Mononuclear cell (primary cell): ENCODE measurements around the gene WDHD1. TPM values are rescaled to one million over a fixed set of nuclear protein-coding genes. Genes with fewer than 3 reads are reported as not detected.
"Not testable (repeated sequence)": the region's sequence is repeated elsewhere in the genome, so short reads cannot be mapped to it uniquely, and the experiment has no call there.

Experiments
- H3K27me3 ChIP-seq: 2 replicates; pipeline ENCODE4 v1.6.0; 2011; ENCODE audit warnings: low read length, control low read depth; ENCODE audit not compliant: insufficient read depth
- H3K4me1 ChIP-seq: 2 replicates; pipeline ENCODE4 v1.5.1; 2011; ENCODE audit warnings: mild to moderate bottlenecking, low read length, control low read depth; ENCODE audit not compliant: insufficient read depth
- H3K4me3 ChIP-seq: 2 replicates; pipeline ENCODE4 v1.5.1; 2011; ENCODE audit warnings: mild to moderate bottlenecking, low read length, moderate library complexity
- H3K9me3 ChIP-seq: 2 replicates; pipeline ENCODE4 v1.5.1; 2011; ENCODE audit warnings: low read depth, mild to moderate bottlenecking, control low read depth, low read length
- total RNA-seq: library from RNA; depleted of rRNA; stranded (reverse); fragments of >200 nt; gene quantifications from one replicate; pipeline ENCODE4 v1.2.3, GENCODE V29; 2012

The WDHD1 gene
- total RNA-seq, 1 donor = 2.1 TPM

DNA sequence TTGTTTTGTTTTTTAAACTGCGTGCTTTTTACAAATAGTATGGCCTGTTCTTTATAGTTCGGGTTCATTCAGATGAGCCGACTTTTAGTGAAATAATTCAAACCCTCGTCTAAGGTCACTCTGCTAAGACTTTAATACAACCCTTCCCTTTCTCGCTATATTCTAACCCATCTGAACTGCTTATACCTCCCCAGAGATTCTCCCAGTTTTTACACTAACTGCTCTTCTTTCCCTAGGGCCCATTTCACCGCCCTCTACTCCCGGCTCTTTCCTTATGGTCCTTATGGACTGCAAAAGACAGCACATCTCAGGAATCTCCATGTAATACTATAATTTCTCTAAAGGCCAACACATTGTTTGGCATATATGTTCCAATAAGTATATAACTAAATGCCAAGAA, 26.6 kb upstream of the WDHD1 start:
- peaks cover 27% of the 10 kb centered on the region for H3K4me1 ChIP-seq
- no peaks in the 10 kb centered on the region for H3K27me3 ChIP-seq
- no peaks in the 10 kb centered on the region for H3K9me3 ChIP-seq
- no peak overlapping the region for H3K4me3 ChIP-seq

GRCh38 chr14:55053018-55053417, 26.1 kb upstream of the WDHD1 start:
- Histone ChIP-seq H3K4me1 (peaks cover 27% of the 10 kb centered on the region), H3K9me3 (no peaks in the 10 kb centered on the region), H3K27me3 (no peaks in the 10 kb centered on the region), H3K4me3 (no peak overlapping the region)

DNA sequence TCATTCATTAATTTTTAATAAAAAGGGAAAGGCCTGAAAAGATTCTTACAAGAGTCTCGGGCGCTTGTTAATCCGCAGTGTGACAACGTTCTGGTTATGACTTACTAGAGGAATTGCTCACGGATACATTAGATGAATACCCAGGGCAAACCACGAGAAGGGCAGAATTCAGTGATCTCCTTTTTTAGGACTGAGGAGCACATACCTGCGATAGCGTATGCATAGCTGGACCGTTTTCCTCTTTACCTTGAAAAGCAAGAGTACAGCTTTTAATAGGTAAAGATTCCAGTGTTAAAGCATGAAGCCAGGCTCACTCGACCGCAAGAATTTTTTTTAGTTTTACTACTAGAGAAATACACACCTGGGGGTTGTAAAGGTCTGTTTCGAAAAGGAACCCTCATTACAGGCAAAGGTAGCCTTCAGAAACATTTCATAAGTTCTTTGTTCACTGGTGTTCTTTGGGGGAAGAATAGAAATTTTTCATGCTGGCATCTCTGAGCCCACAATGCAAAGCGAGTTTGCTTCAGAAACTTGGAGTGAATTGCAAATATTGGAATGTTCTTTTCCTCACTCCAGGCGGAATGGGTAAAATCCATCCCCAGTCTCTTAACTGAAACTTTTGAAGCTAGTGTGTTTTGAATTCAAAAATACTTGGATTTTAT, 25.5 kb upstream of the WDHD1 start:
- Histone ChIP-seq H3K9me3 (no peaks in the 10 kb centered on the region), H3K4me3 (peak overlapping the region; percentile 98), H3K4me1 (peaks cover 27% of the 10 kb centered on the region), H3K27me3 (no peaks in the 10 kb centered on the region)

GRCh38 chr14:55051423-55052268, 24.7 kb upstream of the WDHD1 start, which contains the start of gene MAPK1IP1L:
MAPK1IP1L (plus strand) TSS chr14:55051647; CDS start chr14:55061684, 10,037 bp downstream.
- Histone ChIP-seq H3K27me3 (no peaks in the 10 kb centered on the region), H3K4me3 (peak within 1 kb of the TSS; percentile 98), H3K4me1 (peaks cover 27% of the 10 kb centered on the region)

GRCh38 chr14:55051165-55051422, 24.2 kb upstream of the WDHD1 start:
- Histone ChIP-seq H3K4me1 (peaks cover 27% of the 10 kb centered on the region), H3K9me3 (no peaks in the 10 kb centered on the region), H3K4me3 (peak overlapping the region; percentile 98), H3K27me3 (no peaks in the 10 kb centered on the region)

More at GRCh38 chr14:55051423-55052268, 24.7 kb upstream of the WDHD1 start, which contains the start of gene MAPK1IP1L:
- H3K9me3 ChIP-seq = no peaks in the 10 kb centered on the region

- Histone ChIP-seq H3K4me3 (no peak overlapping the region), H3K4me1 (peaks cover 22% of the 10 kb centered on the region), H3K27me3 (no peaks in the 10 kb centered on the region), H3K9me3 (no peaks in the 10 kb centered on the region)
Measured at GRCh38 chr14:55048900-55049436, 22.1 kb upstream of the WDHD1 start.

DNA sequence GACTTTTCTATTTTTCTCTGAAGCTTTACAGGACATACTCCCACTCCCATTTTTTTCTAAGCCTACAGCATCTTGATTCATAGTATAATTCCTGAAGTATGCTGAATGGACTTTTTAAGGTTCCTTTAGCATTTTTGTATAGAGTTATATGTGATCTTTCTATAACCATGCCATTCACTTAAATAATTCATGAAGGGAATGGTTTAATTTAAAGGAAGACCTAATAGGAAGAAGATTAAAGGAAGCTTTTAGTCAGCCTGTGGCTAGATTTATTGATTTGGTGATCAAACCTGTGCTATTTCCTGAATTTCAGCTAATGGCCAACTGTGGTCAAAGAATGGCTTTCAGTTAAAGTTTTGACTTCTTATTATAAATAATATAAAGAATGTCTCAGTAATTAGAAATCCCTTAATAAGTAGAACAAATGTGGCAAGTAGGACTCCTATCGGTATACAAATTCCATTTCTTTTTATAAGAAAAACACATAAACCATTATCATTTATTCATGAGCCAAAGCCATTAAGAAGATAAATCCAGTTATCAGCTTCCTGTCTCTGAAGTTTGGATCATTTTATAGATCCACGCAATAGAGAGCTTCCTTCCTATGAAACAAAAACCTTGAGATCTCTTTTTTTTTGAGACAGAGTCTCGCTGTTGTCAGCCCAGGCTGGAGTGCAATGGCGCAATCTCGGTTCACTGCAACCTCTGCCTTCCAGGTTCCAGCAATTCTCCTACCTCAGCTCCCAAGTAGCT, 20.6 kb upstream of the WDHD1 start:
- peaks cover 11% of the 10 kb centered on the region for H3K4me1 ChIP-seq
- no peaks in the 10 kb centered on the region for H3K9me3 ChIP-seq
- no peak overlapping the region for H3K4me3 ChIP-seq
- H3K27me3 ChIP-seq = no peaks in the 10 kb centered on the region

DNA sequence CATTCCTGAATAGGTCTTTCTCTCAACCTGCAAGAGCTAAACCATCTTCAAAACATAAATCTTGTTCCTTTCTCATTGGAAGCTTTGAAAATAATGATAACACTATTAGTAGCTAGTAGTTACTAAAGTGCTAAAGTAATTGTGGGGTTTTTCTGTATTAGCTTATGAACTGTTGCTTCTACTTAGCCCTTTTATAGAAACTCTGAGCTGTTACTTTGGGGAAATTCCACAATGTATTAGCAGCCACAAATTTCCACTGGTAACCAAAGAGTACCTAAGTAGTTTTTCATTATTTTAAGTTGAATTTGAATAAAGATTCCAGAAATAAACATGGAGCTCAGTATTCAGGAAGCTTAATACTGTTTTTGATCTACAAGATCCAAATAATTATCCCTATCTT, 18.2 kb upstream of the WDHD1 start:
- no peaks in the 10 kb centered on the region for H3K27me3 ChIP-seq
- H3K4me1 ChIP-seq = no peaks in the 10 kb centered on the region
- no peaks in the 10 kb centered on the region for H3K9me3 ChIP-seq
- H3K4me3 ChIP-seq = no peak overlapping the region

DNA sequence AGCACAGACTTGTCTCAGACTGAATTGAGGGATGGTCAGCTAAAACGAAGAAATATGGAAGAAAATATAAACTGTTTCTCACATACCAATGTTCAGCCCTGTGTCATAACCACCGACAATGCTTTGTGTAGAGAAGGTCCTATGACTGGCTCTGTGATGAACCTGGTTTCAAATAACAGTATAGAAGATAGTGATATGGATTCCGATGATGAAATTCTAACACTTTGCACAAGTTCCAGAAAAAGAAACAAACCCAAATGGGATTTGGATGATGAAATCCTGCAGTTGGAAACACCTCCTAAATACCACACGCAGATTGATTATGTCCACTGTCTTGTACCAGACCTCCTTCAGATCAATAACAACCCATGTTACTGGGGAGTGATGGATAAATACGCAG, 16.6 kb upstream of the WDHD1 start:
- Histone ChIP-seq H3K4me1 (no peaks in the 10 kb centered on the region), H3K27me3 (no peaks in the 10 kb centered on the region), H3K9me3 (no peaks in the 10 kb centered on the region), H3K4me3 (no peak overlapping the region)

DNA sequence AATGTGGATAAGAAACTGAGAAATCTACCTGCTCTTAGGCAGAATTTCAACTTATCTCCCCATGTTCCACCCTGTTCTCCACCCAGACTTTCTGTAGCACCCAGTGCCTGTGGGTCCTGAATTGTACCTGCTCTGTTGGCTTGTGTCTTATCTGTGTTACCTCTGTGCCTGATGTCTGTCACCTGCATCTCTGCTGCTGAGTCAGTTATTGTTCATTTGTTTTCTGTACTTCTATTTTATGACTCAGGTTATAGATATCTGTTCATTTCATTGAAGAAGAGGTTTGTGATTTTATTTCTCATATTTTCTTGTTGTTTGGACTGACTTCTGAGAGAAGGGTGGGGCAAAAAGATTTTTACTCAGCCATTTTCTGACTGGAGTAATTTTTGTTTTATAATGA, 11.8 kb upstream of the WDHD1 start:
- Histone ChIP-seq H3K27me3 (no peaks in the 10 kb centered on the region), H3K9me3 (no peaks in the 10 kb centered on the region), H3K4me1 (no peaks in the 10 kb centered on the region), H3K4me3 (no peak overlapping the region)

GRCh38 chr14:55037995-55038394, 11.1 kb upstream of the WDHD1 start:
- H3K4me1 ChIP-seq, H3K9me3 ChIP-seq: not testable (repeated sequence)

GRCh38 chr14:55031190-55031589, 4.3 kb upstream of the WDHD1 start:
- Histone ChIP-seq H3K4me3 (no peak overlapping the region), H3K27me3 (no peaks in the 10 kb centered on the region), H3K9me3 (no peaks in the 10 kb centered on the region), H3K4me1 (peaks cover 19% of the 10 kb centered on the region)

More at GRCh38 chr14:55037995-55038394, 11.1 kb upstream of the WDHD1 start:
- not testable (repeated sequence) for H3K27me3 ChIP-seq, H3K4me3 ChIP-seq

- Histone ChIP-seq H3K9me3 (no peaks in the 10 kb centered on the region), H3K27me3 (no peaks in the 10 kb centered on the region), H3K4me3 (no peak overlapping the region)
Measured at GRCh38 chr14:55028476-55028875, 1.6 kb upstream of the WDHD1 start.

GRCh38 chr14:55028066-55028465, 1.2 kb upstream of the WDHD1 start:
- H3K4me1 ChIP-seq = peaks cover 22% of the 10 kb centered on the region
- no peaks in the 10 kb centered on the region for H3K27me3 ChIP-seq
- H3K4me3 ChIP-seq = peak overlapping the region; percentile 63
- no peaks in the 10 kb centered on the region for H3K9me3 ChIP-seq

More at GRCh38 chr14:55028476-55028875, 1.6 kb upstream of the WDHD1 start:
- peaks cover 22% of the 10 kb centered on the region for H3K4me1 ChIP-seq

DNA sequence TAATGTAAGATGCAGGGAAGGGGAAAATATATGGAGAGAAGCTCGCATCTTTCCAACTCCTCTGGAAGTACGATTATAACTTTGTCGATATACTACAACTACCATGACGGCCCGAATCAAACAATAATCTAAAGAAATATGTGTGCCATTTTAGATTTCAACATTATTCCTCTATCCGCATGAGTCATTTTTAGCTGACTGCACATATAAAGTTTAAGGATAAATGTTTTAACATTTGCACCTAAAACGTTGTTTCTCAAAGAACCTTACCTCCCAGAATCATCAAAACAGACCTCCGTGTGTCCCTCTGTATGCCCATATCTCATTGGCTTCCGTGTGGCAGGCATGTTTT, 482 bp downstream of the WDHD1 start:
- no peaks in the 10 kb centered on the region for H3K27me3 ChIP-seq
- H3K4me3 ChIP-seq = peak overlapping the region; percentile 63
- H3K9me3 ChIP-seq = no peaks in the 10 kb centered on the region
- peaks cover 22% of the 10 kb centered on the region for H3K4me1 ChIP-seq
